ENCODE results near the gene TRIM17.

The TRIM17 gene

DNA sequence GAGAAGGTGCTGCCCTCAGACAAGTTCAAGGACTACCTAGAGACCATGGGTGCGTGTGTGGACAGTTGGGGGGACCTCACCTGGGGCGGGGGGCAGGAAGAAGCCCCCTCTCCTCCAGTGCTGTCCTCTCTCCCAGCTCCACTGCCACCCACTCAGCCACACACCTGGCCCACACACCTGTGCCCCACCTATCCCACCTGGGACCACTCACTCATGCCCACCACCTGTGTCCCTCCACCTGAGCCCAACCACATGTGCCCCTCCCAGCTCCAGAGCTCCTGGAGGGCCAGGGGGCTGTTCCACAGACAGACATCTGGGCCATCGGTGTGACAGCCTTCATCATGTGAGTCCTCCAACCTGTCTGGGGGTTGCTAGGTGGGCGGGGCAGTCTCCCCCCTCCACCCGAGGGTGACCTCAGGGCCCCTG lies 39.0 kb downstream of the TRIM17 start:
- no peak for DNase-seq

DNA sequence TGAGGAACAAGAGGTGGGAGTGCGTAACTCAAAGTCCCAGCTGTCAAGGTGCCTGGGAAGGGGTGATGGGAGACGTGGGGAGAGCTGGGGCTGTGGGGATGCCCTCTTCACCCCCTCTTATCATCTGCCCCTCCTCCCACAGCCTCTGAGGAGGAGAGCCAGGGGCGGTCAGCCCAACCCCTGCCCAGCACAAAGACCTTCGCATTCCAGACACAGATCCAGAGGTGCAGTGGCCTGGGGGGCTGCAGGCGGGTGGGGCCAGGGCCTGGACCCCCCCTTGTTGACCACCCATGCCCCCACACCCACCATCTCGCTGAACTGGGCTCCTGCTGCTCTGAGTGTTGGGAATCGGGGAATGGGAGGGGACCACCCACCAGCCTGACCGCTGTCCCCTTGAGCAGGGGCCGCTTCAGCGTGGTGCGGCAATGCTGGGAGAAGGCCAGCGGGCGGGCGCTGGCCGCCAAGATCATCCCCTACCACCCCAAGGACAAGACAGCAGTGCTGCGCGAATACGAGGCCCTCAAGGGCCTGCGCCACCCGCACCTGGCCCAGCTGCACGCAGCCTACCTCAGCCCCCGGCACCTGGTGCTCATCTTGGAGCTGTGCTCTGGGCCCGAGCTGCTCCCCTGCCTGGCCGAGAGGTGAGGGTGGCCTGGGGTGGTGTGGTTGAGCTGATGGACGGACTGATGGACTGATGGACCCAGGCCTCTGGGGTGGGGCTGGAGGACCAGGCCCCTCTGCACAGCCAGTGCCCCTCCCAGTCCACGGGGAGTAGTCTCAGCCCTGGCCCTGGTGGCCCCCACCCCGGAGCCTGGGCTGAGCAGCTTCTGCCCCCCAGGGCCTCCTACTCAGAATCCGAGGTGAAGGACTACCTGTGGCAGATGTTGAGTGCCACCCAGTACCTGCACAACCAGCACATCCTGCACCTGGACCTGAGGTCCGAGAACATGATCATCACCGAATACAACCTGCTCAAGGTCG lies 39.7 kb downstream of the TRIM17 start:
- DNase-seq, result no peak

DNA sequence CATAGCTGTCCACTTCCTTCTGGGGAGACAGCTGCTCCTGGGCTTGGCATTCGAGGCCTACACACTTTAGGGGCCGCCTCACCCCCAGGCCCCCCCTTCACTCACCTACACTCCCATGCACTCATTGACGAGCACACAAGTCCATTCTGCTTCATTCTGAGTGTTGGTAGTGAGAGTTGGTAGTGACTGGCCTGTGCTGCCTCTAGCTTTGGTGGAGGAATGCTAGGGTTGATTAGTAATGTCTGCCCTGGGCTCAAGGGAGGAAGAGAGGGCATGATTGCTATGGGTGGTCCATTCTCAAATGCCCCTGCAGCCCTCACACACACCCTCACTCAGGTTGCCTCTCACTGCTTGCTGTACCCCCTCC lies 40.4 kb downstream of the TRIM17 start:
- DNase-seq, result no peak

DNA sequence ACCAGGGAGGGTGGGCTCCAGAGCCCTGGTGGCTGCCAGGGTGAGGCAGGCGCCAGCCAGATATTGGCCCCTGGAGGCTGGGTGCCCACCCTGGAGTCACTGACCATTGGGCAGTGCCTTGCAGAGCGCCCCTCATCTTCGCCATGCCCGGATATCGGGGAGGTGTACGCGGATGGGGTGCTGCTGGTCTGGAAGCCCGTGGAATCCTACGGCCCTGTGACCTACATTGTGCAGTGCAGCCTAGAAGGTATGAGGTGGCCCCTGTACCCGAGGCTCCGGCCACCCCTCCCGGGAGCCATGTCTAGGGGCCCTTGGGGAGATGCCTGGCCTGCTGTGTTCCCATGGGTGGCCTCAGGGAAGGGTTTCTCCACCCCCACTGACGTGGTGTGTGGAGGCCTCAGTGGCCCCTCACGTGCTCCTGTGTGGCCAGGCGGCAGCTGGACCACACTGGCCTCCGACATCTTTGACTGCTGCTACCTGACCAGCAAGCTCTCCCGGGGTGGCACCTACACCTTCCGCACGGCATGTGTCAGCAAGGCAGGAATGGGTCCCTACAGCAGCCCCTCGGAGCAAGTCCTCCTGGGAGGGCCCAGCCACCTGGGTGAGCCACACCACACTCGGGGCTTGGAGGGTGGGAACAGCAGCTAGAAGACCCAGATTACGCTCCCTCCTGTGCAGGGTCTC lies 40.9 kb downstream of the TRIM17 start:
- DNase-seq, result no peak

DNA sequence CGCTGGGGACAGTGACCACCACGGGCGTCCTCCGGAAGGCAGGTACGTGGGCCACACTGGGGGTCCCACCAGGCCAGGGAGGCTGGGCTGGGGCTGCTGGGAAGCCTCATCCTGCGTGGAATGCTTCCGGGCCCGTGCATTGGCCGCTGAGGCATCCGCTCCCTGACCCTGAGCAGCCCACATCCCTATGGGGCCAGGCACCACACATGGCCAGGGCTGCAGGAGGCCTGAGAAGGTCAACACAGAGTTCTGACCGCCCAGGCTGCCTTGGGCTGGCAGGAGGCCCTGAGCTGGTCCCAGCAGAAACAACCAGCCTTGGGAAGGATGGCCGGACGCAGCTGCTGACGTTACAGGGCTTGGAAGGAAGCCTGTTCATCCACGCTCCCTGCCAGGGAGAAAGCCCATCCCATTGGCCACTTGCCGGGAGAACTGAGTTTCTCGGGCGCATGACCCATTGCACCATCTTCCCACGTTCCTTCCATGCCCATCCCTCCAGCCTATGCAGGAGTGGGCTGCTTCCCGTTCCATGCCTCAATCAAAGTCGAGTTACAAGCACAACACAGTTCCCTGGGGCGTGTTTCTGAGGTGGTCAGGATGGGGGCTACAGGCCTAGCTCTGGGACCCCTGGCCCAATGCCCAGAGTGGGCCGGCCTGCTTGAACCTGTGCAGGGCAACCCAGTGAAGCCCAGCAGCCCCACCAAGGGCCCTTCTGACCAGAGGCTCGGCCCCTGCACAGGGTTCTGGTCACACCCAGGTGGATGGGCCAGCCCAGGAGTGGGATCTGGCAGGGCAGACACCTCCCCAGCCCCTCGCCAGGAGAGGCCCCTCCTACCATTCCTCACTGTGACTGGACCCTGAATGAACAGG lies 41.7 kb downstream of the TRIM17 start:
- DNase-seq, result no peak

DNA sequence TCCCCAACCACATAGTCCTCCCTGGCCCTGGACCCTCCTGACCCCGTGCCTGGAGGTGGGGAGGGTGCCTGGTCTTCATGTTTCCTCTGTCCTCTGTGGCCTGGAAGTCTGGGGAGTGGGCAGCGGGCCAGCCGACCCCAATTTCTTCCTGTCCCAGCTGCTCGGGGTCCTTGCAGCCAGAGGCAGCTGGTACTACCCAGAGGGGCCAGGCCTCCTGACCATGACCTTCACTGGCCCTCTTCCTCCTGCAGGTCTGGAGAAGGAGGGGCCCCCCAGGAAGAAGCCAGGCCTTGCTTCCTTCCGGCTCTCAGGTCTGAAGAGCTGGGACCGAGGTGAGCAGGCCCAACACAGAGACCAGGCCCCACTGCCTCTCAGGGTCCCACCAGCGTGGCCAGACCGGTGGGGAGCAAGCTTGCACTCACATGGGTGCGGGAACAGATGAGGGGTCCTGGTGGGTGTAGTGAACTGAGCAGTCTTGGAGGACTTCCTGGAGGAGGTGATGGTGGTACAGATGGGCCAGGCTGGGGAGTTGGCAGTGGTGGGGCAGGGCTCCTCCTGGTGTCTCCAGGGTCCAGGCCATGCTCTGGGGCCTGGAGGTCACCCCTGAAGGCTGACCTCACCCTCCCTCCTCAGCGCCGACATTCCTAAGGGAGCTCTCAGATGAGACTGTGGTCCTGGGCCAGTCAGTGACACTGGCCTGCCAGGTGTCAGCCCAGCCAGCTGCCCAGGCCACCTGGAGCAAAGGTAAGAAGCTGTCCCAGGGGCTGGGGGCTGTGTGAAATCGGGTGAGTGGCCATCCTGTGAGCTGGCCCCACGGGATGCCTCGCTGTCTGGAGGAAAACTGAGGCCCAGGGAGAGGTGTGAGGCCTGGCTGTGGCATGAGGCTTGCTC lies 42.7 kb downstream of the TRIM17 start:
- no peak for DNase-seq

DNA sequence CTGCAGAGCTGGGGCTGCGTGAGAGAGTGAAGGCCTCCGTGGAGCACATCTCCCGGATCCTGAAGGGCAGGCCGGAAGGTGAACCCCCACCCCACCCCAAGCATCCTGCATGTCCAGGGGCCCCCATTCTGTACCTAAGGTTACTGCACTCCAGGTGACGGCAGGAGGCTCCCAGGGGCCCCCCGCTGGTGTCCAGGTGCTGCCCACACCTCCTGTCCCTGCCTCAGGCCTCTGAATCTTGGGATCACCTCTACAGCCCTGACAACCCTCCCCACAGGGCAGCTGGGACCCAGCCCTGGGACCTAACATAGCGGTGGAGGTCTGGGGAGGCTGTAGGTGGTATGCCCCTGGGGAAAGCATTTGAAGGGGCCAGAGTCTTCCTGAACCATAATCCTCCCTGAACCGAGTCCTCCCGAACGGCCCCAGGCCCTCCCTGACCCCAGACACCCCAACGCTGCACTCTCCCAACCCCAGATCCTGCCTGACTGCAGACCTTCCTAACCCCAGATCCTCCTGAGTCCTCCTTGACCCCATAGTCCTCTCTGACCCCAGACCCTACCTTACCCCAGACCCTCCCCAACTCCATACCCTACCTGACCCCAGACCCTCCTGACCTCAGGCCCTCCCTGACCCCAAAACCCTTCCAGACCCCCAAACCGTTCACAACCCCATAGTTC lies 43.5 kb downstream of the TRIM17 start:
- no peak for DNase-seq

DNA sequence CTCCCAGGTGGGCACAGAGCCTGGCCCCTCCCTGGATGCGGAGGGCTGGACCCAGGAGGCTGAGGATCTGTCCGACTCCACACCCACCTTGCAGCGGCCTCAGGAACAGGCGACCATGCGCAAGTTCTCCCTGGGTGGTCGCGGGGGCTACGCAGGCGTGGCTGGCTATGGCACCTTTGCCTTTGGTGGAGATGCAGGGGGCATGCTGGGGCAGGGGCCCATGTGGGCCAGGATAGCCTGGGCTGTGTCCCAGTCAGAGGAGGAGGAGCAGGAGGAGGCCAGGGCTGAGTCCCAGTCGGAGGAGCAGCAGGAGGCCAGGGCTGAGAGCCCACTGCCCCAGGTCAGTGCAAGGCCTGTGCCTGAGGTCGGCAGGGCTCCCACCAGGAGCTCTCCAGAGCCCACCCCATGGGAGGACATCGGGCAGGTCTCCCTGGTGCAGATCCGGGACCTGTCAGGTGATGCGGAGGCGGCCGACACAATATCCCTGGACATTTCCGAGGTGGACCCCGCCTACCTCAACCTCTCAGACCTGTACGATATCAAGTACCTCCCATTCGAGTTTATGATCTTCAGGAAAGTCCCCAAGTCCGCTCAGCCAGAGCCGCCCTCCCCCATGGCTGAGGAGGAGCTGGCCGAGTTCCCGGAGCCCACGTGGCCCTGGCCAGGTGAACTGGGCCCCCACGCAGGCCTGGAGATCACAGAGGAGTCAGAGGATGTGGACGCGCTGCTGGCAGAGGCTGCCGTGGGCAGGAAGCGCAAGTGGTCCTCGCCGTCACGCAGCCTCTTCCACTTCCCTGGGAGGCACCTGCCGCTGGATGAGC lies 44.3 kb downstream of the TRIM17 start:
- DNase-seq, result no peak

DNA sequence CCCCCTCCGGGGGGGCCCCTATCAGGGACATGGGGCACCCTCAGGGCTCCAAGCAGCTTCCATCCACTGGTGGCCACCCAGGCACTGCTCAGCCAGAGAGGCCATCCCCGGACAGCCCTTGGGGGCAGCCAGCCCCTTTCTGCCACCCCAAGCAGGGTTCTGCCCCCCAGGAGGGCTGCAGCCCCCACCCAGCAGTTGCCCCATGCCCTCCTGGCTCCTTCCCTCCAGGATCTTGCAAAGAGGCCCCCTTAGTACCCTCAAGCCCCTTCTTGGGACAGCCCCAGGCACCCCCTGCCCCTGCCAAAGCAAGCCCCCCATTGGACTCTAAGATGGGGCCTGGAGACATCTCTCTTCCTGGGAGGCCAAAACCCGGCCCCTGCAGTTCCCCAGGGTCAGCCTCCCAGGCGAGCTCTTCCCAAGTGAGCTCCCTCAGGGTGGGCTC lies 44.9 kb downstream of the TRIM17 start:
- no peak for DNase-seq

DNA sequence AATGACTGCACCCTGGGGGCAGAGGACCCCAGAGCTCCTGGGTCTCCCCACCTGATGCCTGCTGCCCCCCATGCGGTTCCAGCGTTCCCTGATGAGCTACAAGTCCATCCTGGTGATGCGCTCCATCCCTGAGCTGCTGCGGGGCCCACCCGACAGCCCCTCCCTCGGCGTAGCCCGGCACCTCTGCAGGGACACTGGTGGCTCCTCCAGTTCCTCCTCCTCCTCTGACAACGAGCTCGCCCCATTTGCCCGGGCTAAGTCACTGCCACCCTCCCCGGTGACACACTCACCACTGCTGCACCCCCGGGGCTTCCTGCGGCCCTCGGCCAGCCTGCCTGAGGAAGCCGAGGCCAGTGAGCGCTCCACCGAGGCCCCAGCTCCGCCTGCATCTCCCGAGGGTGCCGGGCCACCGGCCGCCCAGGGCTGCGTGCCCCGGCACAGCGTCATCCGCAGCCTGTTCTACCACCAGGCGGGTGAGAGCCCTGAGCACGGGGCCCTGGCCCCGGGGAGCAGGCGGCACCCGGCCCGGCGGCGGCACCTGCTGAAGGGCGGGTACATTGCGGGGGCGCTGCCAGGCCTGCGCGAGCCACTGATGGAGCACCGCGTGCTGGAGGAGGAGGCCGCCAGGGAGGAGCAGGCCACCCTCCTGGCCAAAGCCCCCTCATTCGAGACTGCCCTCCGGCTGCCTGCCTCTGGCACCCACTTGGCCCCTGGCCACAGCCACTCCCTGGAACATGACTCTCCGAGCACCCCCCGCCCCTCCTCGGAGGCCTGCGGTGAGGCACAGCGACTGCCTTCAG lies 45.5 kb downstream of the TRIM17 start:
- DNase-seq, result no peak

DNA sequence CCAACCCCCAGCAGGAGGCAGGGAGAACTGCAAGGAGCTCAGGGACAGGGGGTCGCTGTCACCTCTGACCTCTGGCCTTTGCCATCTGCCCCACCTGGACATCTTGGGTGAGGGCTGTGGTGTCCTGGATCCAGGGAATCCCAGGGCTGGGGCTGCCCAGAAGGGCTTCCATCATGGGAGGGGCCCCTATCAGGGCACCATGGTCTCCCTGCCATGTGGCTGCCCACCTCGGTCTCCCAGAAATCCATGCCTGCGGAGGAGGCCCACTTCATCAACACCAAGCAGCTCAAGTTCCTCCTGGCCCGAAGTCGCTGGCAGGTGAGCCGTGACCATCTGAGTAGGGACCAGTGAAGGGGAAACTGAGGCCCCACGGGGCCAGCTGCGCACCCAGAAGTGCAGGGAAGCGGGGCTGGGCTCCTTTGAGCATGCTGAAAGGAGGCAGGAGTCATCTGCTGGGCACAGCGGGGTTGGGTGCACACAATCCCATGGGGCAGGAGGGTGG lies 46.2 kb downstream of the TRIM17 start:
- DNase-seq, result no peak

DNA sequence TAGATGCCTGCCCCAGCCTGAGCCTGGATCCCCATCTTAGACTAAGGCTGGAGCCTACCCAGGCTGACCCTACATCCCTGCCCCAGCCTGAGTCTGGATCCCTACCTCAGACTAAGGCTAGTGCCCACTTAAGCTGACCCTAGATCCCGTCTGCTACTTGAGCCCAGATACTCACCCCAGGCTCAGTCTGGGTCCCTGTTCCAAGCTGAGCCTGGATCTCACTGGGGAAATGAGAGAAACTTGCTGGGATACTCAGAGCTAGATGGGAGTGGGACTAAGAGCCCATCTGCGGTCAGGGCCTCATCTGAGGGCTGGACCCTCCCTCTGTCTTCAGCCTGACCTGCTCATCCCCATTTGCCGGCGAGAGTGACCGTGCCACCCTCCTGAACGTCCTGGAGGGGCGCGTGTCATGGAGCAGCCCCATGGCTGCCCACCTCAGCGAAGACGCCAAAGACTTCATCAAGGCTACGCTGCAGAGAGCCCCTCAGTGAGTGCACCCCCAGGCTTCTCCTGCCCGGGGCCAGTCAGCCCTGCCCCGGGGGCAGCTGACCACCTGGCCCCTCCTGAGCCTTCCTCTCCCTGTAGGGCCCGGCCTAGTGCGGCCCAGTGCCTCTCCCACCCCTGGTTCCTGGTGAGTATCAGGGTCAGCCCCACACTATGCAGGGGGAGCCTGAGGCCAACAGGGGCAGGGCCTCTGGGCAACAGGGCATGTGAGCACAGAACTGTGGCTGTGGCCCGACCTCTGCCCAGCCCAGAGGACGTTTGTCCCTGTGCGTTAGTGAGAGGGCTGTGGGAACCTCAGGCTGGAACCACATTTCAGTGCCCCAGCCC lies 46.8 kb downstream of the TRIM17 start:
- no peak for DNase-seq

DNA sequence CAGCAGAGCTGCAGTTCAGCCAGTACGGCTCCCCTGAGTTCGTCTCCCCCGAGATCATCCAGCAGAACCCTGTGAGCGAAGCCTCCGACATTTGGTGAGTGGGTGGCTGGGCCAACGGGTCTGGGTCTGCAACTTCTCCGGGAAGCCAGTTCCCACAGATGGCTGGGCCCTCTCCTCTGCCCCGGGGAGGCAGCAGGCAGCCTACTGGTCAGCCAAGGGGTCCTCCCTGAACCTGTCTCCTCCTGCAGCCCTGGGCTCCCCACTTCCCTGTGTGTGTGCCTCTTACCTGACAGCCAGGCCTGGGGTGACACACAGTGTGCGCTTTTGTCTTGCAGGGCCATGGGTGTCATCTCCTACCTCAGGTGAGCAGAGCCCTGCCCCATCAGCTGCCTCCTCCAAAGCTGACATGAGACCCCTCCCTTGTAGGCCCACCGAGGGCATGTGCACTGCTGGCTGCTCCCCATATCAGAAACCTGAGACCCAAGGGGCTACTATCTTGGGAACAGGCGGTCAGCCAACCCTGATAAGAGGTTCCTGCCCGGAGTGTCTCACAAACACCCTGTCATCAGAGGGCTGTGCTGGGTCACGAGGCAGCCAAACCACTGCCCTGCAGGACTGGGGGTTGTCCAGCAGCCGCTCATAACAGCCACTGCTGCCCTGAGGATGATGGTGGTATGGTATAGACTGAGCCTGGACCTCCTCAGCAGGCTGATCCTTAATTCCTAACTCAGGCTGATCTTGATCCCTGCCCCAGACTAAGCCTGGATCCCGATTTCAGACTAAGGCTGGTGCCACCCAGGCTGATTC lies 47.7 kb downstream of the TRIM17 start:
- DNase-seq, result no peak

DNA sequence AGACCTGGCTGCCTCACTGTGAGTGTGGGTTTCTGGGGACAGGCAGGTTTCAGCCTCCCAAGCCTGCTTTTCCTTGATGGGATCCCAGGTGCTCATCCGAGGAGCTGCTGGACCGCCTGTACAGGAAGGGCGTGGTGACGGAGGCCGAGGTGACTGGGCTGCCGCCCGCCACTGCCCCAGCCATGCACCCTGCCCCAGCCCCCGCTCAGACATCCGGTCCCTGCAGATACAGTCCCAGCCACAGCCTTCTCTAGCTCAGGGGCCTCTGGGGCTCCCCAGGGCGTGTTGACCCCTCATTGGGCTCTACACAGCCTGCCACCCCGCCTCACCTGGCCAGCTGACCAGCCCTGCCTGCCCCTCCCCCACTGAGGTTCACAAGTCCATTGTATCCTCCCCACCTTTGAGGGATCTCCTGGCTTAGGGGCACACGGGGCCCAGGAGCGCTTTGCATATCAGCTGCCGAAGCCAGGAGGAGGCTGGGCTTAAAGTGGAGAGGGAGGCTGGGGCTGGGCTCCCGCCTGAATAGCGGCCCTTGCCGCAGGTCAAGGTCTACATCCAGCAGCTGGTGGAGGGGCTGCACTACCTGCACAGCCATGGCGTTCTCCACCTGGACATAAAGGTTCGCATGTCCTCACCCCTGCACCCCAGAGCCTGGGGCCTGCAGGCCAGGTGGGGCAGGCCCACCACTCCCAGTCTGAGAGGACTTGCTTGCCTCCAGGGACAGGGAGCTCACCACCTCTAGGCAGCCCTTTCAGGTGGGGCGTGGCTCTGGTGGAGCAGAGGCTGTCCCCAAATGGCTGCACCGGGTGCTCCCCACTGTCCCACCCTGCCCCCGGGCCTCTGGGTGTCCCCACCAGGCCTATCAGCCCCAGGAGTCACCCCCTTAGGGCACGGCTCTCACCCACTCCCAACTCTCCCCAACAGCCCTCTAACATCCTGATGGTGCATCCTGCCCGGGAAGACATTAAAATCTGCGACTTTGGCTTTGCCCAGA lies 48.6 kb downstream of the TRIM17 start:
- no peak for DNase-seq

DNA sequence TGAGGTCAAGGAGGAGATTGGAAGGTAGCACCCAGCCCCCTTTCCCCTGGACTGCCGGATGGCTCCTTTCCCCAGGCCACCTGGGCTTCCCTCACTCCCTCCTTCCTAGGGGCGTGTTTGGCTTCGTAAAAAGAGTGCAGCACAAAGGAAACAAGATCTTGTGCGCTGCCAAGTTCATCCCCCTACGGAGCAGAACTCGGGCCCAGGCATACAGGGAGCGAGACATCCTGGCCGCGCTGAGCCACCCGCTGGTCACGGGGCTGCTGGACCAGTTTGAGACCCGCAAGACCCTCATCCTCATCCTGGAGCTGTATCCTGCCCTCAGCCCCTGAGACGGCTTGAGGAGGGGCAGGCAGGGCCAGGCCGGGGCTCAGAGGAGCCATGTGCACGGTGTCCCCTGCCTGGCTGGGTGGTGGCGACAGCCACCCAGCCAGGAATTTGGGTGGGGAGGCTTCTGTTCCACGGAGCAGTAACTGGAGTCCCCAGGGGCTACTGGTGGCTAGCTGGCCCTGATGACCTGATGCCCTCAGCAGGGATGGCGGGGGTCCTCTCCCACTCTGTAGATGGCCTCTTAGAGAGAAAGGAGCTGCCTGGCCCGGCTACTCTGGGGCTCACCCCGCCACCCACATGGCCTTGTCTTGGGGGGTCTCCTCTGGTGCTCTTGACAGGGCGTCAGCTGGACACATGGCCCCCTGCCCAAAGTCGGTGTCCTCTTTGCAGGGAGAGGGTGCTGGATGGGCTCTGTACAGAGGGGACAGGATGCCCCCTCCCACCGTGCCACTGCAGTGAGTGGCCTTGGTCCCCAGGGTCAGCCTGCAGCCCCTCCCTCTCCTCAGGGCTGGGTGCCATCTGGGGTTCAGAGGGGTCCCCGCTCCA lies 49.6 kb downstream of the TRIM17 start:
- no peak for DNase-seq
